Activated T-cell treated with anti-CD3 and anti-CD28 coated beads for 4 hours (primary cell): ENCODE results near the gene SH3PXD2A.
"Not testable (repeated sequence)": the region's sequence is repeated elsewhere in the genome, so short reads cannot be mapped to it uniquely, and the experiment has no call there.

Source experiments
- DNase-seq: peaks from one replicate; pipeline ENCODE4 v3.0.0-alpha.2; 2020

The SH3PXD2A gene

GRCh38 chr10:103763374-103764202, 91.8 kb downstream of the SH3PXD2A start:
- no peak for DNase-seq

- no peak for DNase-seq
Measured at GRCh38 chr10:103762916-103763315, 92.5 kb downstream of the SH3PXD2A start.

- DNase-seq: no peak
Measured at GRCh38 chr10:103762162-103762561, 93.2 kb downstream of the SH3PXD2A start.

- DNase-seq: no peak
Measured at GRCh38 chr10:103761075-103761920, 94.1 kb downstream of the SH3PXD2A start.

GRCh38 chr10:103760233-103760632, 95.1 kb downstream of the SH3PXD2A start:
- DNase-seq: not testable (repeated sequence)

- no peak for DNase-seq
Measured at GRCh38 chr10:103759100-103759781, 96.1 kb downstream of the SH3PXD2A start.

- DNase-seq: no peak
Measured at GRCh38 chr10:103758294-103758681, 97.1 kb downstream of the SH3PXD2A start.

- peak; percentile 41 for DNase-seq
Measured at GRCh38 chr10:103757531-103758293, 97.7 kb downstream of the SH3PXD2A start.

- DNase-seq: no peak
Measured at GRCh38 chr10:103756277-103756869, 99.0 kb downstream of the SH3PXD2A start.

- no peak for DNase-seq
Measured at GRCh38 chr10:103752680-103753248, 102.6 kb downstream of the SH3PXD2A start.

- no peak for DNase-seq
Measured at GRCh38 chr10:103751667-103752290, 103.6 kb downstream of the SH3PXD2A start.

- DNase-seq: no peak
Measured at GRCh38 chr10:103750836-103751235, 104.5 kb downstream of the SH3PXD2A start.

- no peak for DNase-seq
Measured at GRCh38 chr10:103749779-103750178, 105.6 kb downstream of the SH3PXD2A start.

GRCh38 chr10:103748020-103748419, 107.4 kb downstream of the SH3PXD2A start:
- DNase-seq: no peak

GRCh38 chr10:103747193-103747865, 108.0 kb downstream of the SH3PXD2A start:
- DNase-seq: no peak

- DNase-seq: no peak
Measured at GRCh38 chr10:103746598-103746997, 108.8 kb downstream of the SH3PXD2A start.

- peak; percentile 47 for DNase-seq
Measured at GRCh38 chr10:103745341-103746247, 109.8 kb downstream of the SH3PXD2A start.

- no peak for DNase-seq
Measured at GRCh38 chr10:103742824-103743223, 112.6 kb downstream of the SH3PXD2A start.

GRCh38 chr10:103740611-103741010, 114.8 kb downstream of the SH3PXD2A start:
- DNase-seq: no peak
